Sigmoid colon (tissue), 7 donors: ENCODE measurements around the gene TRPM2. TPM values are rescaled to one million over a fixed set of nuclear protein-coding genes. Genes with fewer than 3 reads are reported as not detected.
"Not testable (repeated sequence)": the region's sequence is repeated elsewhere in the genome, so short reads cannot be mapped to it uniquely, and the experiment has no call there.

Experiments used
- DNase-seq: peaks from one replicate; pipeline ENCODE4 v3.0.0-alpha.2; 2019
- H3K27ac ChIP-seq, 4 donors: fragments of 200-600 bp; sonication (generic); one replicate each; pipeline ENCODE4 v1.5.1; 2016 to 2019; ENCODE audit warnings: mild to moderate bottlenecking in 1 of 4
- H3K27me3 ChIP-seq, 3 donors: fragments of 200-600 bp; sonication (generic); one replicate each; pipeline ENCODE4 v1.5.1; 2019; ENCODE audit warnings: mild to moderate bottlenecking in 1 of 3
- H3K36me3 ChIP-seq, 4 donors: fragments of 200-600 bp; sonication (generic); one replicate each; pipeline ENCODE4 v1.5.1; 2016 to 2019
- H3K4me1 ChIP-seq, 4 donors: fragments of 200-600 bp; sonication (generic); one replicate each; pipeline ENCODE4 v1.5.1; 2017 to 2019
- H3K4me3 ChIP-seq, 4 donors: fragments of 200-600 bp; sonication (generic); one replicate each; pipeline ENCODE4 v1.5.1; 2017 to 2019; ENCODE audit warnings: mild to moderate bottlenecking in 2 of 4, moderate library complexity in 1 of 4
- H3K9me3 ChIP-seq, 4 donors: fragments of 200-600 bp in 3 of 4; sonication (generic) in 3 of 4; one replicate each; pipeline versions ENCODE4 v1.5.1 to v1.6.1; 2013 to 2019
- CTCF ChIP-seq, 4 experiments: fragments of 450-650 bp in 3 of 4; fragments of 200-600 bp in 1 of 4; IDR thresholded peaks; one replicate each; pipeline ENCODE4 v1.5.1; 2016 to 2019; ENCODE audit warnings: antibody characterized with exemption in 4 of 4, mild to moderate bottlenecking in 3 of 4, moderate library complexity in 2 of 4
- EP300 ChIP-seq, 4 donors: sonication (generic); formaldehyde crosslinking; IDR thresholded peaks; one replicate each; pipeline ENCODE4 v1.6.1; 2017; ENCODE audit warnings: antibody characterized with exemption in 4 of 4
- POLR2A ChIP-seq, 2 donors: fragments of 450-650 bp; IDR thresholded peaks; one replicate each; pipeline ENCODE4 v1.6.1; 2016; ENCODE audit warnings: antibody characterized with exemption in 2 of 2, mild to moderate bottlenecking in 2 of 2, moderate library complexity in 2 of 2
- POLR2AphosphoS5 ChIP-seq, 4 donors: sonication (generic); formaldehyde crosslinking; IDR thresholded peaks; one replicate each; pipeline ENCODE4 v1.6.1; 2017; ENCODE audit warnings: antibody characterized with exemption in 4 of 4
- WGBS, 2 donors: extraction: QIAGEN DNeasy Blood & Tissue Kit; methylation state at CpG; one replicate each; pipeline ENCODE4 v1.1.7; 2013; 5-methylcytosine and 5-hydroxymethylcytosine counted together
- intact Hi-C: fragments of 100-400 bp; cut with DNase I; formaldehyde crosslinking; loops from one replicate; pipeline ENCODE4 v1.15.1; 2023
- polyA plus RNA-seq, 3 donors: library from polyadenylated mRNA; stranded (reverse); fragments of 200-250 nt; gene quantifications; one replicate each; pipeline ENCODE4 v1.2.3, GENCODE V29; 2013
- total RNA-seq, 4 donors: library from RNA; depleted of rRNA; stranded (reverse); fragments of >200 nt; gene quantifications; one replicate each; pipeline ENCODE4 v1.1.0, GENCODE V29; 2016
- donor health status: healthy with polysubstance abuse.
- donor health status: Bipolar disorder and iron deficiency.
- donor health status: healthy.

TRPM2 gene
- total and polyA plus RNA-seq, 7 donors, result 1.6 to 4.9 (median 3.4) TPM

- Histone ChIP-seq H3K4me1 (no peaks in the 10 kb centered on the region), H3K27ac (no peak overlapping the region), H3K36me3 (no peaks in the 10 kb centered on the region), H3K4me3 (no peak overlapping the region), H3K27me3 (peaks cover 0 to 26% (median 7%) of the 10 kb centered on the region in 3 donors), H3K9me3 (peaks cover 0 to 3% (median 0%) of the 10 kb centered on the region in 4 donors)
- 60 to 73% methylated on average over 5 of the region's 5 CpGs for WGBS, 2 donors
- no peak for DNase-seq
- TF ChIP-seq CTCF (IDR thresholded peaks at IDR 0.05), result no peak
- TF ChIP-seq POLR2AphosphoS5 (IDR thresholded peaks at IDR 0.05), result no peak
- no peak for TF ChIP-seq POLR2A (IDR thresholded peaks at IDR 0.05)
- TF ChIP-seq EP300 (IDR thresholded peaks at IDR 0.05), result no peak
- intact Hi-C loops, result no loop called here
Observed at GRCh38 chr21:44394733-44395132, 41.3 kb downstream of the TRPM2 start.

- 61 to 76% methylated on average over 11 of the region's 11 CpGs for WGBS, 2 donors
- H3K4me3 ChIP-seq, result no peak overlapping the region
- intact Hi-C loops, result no loop called here
- H3K9me3 ChIP-seq, result peaks cover 0 to 3% (median 0%) of the 10 kb centered on the region in 4 donors
- no peaks in the 10 kb centered on the region for H3K36me3 ChIP-seq
- no peak for TF ChIP-seq POLR2A (IDR thresholded peaks at IDR 0.05)
- TF ChIP-seq CTCF (IDR thresholded peaks at IDR 0.05), result no peak
- no peak for TF ChIP-seq EP300 (IDR thresholded peaks at IDR 0.05)
- no peak for TF ChIP-seq POLR2AphosphoS5 (IDR thresholded peaks at IDR 0.05)
- peaks cover 0 to 26% (median 7%) of the 10 kb centered on the region in 3 donors for H3K27me3 ChIP-seq
- no peaks in the 10 kb centered on the region for H3K4me1 ChIP-seq
- no peak overlapping the region for H3K27ac ChIP-seq
- DNase-seq, result no peak
Observed at GRCh38 chr21:44395260-44395659, 41.8 kb downstream of the TRPM2 start.

- H3K36me3 ChIP-seq, DNase-seq, H3K4me1 ChIP-seq, H3K9me3 ChIP-seq, H3K27ac ChIP-seq, intact Hi-C loops, H3K4me3 ChIP-seq: not testable (repeated sequence)
- H3K27me3 ChIP-seq, result peaks cover 0 to 20% (median 7%) of the 10 kb centered on the region in 3 donors
- 89 to 94% methylated on average over 6 of the region's 6 CpGs for WGBS, 2 donors
Observed at GRCh38 chr21:44396803-44397202, 43.4 kb downstream of the TRPM2 start.

- Histone ChIP-seq H3K4me3 (no peak overlapping the region), H3K27me3 (peaks cover 0 to 16% (median 7%) of the 10 kb centered on the region in 3 donors), H3K27ac (no peak overlapping the region), H3K36me3 (no peaks in the 10 kb centered on the region), H3K9me3 (peaks cover 0 to 3% (median 0%) of the 10 kb centered on the region in 4 donors), H3K4me1 (no peaks in the 10 kb centered on the region)
- 87 to 88% methylated on average over 22 of the region's 22 CpGs for WGBS, 2 donors
- TF ChIP-seq CTCF (IDR thresholded peaks at IDR 0.05) (no peak), POLR2A (IDR thresholded peaks at IDR 0.05) (no peak), POLR2AphosphoS5 (IDR thresholded peaks at IDR 0.05) (no peak), EP300 (IDR thresholded peaks at IDR 0.05) (no peak)
- DNase-seq, result no peak
- intact Hi-C loops, result no loop called here
Observed at GRCh38 chr21:44397431-44398031, 44.1 kb downstream of the TRPM2 start.

- peaks cover 0 to 15% (median 5%) of the 10 kb centered on the region in 3 donors for H3K27me3 ChIP-seq
- H3K36me3 ChIP-seq, result no peaks in the 10 kb centered on the region
- no peak for TF ChIP-seq CTCF (IDR thresholded peaks at IDR 0.05)
- no peak for TF ChIP-seq POLR2AphosphoS5 (IDR thresholded peaks at IDR 0.05)
- no peak for TF ChIP-seq POLR2A (IDR thresholded peaks at IDR 0.05)
- TF ChIP-seq EP300 (IDR thresholded peaks at IDR 0.05), result no peak
- no peak for DNase-seq
- H3K27ac ChIP-seq, result no peak overlapping the region
- intact Hi-C loops, result no loop called here
- peaks cover 0 to 3% (median 0%) of the 10 kb centered on the region in 4 donors for H3K9me3 ChIP-seq
- WGBS, 2 donors, result 80 to 87% methylated on average over 9 of the region's 9 CpGs
- no peaks in the 10 kb centered on the region for H3K4me1 ChIP-seq
- H3K4me3 ChIP-seq, result no peak overlapping the region
Observed at GRCh38 chr21:44398499-44398898, 45.1 kb downstream of the TRPM2 start.
